Cardiac fibroblast (primary cell): ENCODE measurements around the gene UPF3A.

ENCODE experiments used
- DNase-seq, 2 donors: peaks; one replicate each; pipeline versions ENCODE4 v3.0.0 to v3.0.0-alpha.2; 2010; ENCODE audit warnings: low read depth in 2 of 2
- H3K4me3 ChIP-seq, 2 donors: replicated peaks in 1 of 2; 1 replicate in 1 of 2; 2 replicates in 1 of 2; pipeline ENCODE4 v1.5.1; 2011; ENCODE audit warnings: low read depth in 2 of 2, low read length in 2 of 2, mild to moderate bottlenecking in 2 of 2, moderate library complexity in 1 of 2
- TF ChIP-seq, protein P1 (sequence below): IDR thresholded peaks from one replicate; pipeline ENCODE4 v1.5.1; 2011; ENCODE audit warnings: low read depth, mild to moderate bottlenecking, low read length, inconsistent platforms

Gene UPF3A

DNA sequence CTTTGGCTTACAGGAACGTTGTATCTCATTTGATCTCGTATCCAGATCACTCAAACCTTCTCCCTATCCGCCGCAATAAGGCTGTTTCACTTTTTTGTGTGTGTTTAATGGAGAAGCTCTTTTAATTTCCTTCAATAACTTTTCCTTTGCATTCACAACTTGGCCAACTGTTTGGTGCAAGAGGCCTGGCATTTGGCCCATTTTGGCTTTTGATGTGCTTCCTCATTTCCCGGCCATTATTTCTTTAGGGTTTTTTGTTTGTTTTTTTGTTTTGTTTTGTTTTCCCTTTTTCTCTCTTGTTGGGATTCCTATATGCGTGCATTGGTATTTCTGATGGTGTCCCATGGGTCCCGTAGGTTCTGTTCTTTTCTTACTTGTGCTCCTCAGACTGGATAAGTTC lies 6.1 kb upstream of the UPF3A start:
- TF ChIP-seq, protein P1, sequence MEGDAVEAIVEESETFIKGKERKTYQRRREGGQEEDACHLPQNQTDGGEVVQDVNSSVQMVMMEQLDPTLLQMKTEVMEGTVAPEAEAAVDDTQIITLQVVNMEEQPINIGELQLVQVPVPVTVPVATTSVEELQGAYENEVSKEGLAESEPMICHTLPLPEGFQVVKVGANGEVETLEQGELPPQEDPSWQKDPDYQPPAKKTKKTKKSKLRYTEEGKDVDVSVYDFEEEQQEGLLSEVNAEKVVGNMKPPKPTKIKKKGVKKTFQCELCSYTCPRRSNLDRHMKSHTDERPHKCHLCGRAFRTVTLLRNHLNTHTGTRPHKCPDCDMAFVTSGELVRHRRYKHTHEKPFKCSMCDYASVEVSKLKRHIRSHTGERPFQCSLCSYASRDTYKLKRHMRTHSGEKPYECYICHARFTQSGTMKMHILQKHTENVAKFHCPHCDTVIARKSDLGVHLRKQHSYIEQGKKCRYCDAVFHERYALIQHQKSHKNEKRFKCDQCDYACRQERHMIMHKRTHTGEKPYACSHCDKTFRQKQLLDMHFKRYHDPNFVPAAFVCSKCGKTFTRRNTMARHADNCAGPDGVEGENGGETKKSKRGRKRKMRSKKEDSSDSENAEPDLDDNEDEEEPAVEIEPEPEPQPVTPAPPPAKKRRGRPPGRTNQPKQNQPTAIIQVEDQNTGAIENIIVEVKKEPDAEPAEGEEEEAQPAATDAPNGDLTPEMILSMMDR: no peak
- H3K4me3 ChIP-seq: no peak overlapping the region
- DNase-seq: peak in 1 of 2 donors; percentile 19

DNA sequence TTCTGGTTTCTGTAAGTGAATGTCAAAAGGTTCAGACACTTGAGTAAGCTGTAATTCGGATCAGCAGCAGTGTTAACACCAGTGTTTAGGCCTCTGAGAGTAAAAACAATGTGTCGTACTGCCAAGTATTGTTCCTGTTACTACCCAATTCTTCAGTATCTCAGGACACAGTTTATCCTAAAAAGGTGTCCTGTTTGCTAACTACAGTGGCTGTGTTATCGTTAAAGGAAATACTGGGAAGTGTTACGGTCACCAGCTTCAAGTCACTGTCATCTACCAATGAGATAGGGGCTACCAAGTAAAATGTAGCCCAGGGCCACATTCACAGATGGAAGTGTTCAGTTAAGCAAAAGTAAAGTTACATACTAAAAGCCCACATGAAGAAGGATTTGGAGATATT lies 2.3 kb upstream of the UPF3A start:
- TF ChIP-seq, protein P1: no peak
- DNase-seq: no peak
- no peak overlapping the region for H3K4me3 ChIP-seq

DNA sequence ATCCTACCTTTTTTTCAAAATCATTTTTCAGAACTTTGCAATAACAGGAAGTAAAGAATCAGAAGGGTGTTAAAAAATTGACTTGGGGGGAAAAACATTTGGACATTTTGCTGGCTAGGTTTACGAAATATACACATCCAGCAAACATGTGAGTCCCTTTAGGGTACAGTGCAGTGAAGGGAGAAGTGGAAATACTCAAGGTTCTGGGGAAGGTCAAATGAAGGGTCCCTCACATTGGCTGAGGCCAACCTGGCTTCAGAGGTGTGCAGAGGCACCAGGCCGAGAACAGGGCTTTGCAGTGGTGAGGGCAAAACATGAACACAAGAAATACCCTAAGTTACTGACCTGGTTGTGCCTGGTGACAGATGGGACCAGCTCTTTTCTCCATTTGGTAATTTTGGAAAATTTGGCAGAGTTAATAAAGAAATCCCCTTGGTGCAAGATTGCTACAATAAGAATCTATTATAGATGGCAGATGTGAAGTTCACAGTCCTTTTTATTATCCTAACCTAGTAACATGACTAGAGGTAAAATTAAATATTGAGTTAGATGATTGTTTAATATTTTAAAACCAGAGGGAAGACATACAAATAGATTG lies 1.5 kb upstream of the UPF3A start:
- DNase-seq: no peak
- TF ChIP-seq, protein P1: no peak
- H3K4me3 ChIP-seq: no peak overlapping the region

DNA sequence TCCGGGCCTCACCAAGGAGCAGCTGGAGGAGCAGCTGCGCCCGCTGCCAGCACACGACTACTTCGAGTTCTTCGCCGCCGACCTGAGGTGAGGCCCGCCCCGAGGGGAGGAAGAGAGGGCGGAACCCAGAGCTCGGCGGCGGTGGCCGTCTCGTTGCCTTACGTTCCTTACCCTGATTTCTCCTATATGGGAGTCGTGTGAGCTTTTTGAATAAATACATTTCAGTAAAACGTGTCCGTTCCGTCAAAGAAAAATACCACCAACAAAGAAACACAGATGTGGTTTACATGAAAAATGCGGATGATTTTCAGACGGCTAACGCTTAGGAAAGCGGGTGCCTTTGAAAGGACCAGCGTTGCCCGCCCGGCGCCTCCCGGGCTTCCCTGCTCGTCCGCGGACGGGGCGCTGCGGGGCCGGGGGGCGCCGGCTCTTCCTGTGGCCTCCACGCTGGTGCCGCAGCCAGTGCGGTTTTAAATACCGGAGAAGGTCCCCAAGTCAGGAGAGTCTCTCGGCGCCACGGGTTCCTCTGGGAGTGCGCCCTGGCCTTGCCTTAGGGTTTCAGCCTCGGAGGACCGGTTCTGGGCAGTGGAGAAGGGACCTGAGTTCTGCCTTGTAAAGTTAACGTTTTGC lies 755 bp downstream of the UPF3A start:
- TF ChIP-seq, protein P1: no peak
- DNase-seq: peak; percentile 79
- peak overlapping the region; percentile 60 to 74 for H3K4me3 ChIP-seq

DNA sequence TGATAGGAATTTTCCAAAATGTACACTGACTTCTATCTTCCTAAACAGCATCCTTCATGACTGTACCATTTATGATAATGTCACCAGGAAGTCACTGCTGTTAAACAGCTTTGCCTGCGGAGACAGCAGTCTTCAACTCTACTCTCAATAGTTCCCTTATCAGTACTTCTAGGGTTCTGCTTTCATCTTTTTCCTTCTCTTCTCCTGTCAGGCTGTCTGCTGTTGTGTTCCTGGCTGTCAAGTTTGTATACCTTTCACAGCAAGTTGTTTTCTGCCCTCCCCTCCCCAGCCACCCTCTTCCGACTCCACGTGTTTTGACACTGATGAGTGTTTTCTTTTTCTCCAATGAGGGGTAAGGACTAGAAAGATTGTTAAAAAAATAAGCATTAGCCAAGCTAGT lies 2.2 kb downstream of the UPF3A start:
- TF ChIP-seq, protein P1: no peak
- H3K4me3 ChIP-seq: no peak overlapping the region
- no peak for DNase-seq

DNA sequence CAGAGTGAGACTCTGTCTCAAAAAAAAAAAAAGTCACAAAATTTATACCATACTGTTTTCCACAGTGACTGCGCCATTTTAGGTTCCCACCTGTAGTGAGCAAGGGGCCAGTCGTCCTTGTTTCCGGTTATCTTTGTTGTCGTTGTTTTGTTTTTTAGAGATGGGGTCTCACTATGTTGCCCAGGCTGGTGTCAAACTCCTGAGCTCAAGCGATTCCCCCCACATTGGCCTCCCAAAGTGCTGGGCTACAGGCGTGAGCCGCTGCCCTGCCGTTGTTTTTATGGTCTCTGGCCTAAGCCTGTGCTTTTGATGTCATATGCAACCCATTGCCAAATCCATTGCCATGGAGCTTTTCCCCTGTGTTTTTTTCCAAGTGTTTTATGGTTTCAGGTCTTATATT lies 3.3 kb downstream of the UPF3A start:
- DNase-seq: no peak
- H3K4me3 ChIP-seq: no peak overlapping the region
- TF ChIP-seq, protein P1: no peak
